Stimulated activated naive B cell treated with anti-CD40 and anti-IgM and Interleukin-4, amounts not matched to agents 10 μg/mL and 1 μg/mL and 100 μg/mL, for 72 hours (primary cell): ENCODE results near the gene MAP2K5.

ENCODE experiments used
- ATAC-seq, 2 donors: fragments of 150-1000 bp; cut with Tn5 transposase; replicated peaks; 2 replicates each; pipeline ENCODE4 v1.10.0; 2021; ENCODE audit warnings: moderate library complexity in 1 of 2
- DNase-seq: peaks from one replicate; pipeline ENCODE4 v3.0.0; 2021
- H3K27ac Mint-ChIP-seq: one replicate; pipeline ENCODE4 v1.8.0; 2022; ENCODE audit warnings: mild to moderate bottlenecking, mixed read lengths
- H3K27me3 Mint-ChIP-seq, 2 donors: one replicate each; pipeline ENCODE4 v1.8.0; 2022; ENCODE audit warnings: mixed read lengths in 2 of 2
- H3K36me3 Mint-ChIP-seq, 2 donors: one replicate each; pipeline ENCODE4 v1.8.0; 2022; ENCODE audit warnings: mixed read lengths in 2 of 2, mild to moderate bottlenecking in 1 of 2
- H3K4me1 Mint-ChIP-seq, 2 donors: one replicate each; pipeline ENCODE4 v1.8.0; 2022; ENCODE audit warnings: mixed read lengths in 2 of 2, mild to moderate bottlenecking in 1 of 2
- H3K4me3 Mint-ChIP-seq, 2 donors: one replicate each; pipeline ENCODE4 v1.8.0; 2022; ENCODE audit warnings: mild to moderate bottlenecking in 2 of 2, mixed read lengths in 2 of 2, moderate library complexity in 1 of 2
- H3K9me3 Mint-ChIP-seq, 2 donors: one replicate each; pipeline ENCODE4 v1.8.0; 2022; ENCODE audit warnings: mixed read lengths in 2 of 2, mild to moderate bottlenecking in 1 of 2

Gene MAP2K5

GRCh38 chr15:67820122-67820991, 277.9 kb downstream of the MAP2K5 start:
- peak overlapping the region; percentile 87 for H3K27ac Mint-ChIP-seq
- H3K27me3 Mint-ChIP-seq, result peaks cover 83% of the 10 kb centered on the region in 2 donors
- ATAC-seq (no peak), DNase-seq (no peak)
- H3K4me1 Mint-ChIP-seq, result peaks cover 32 to 57% of the 10 kb centered on the region in 2 donors
- H3K9me3 Mint-ChIP-seq, result peaks cover 0 to 7% of the 10 kb centered on the region in 2 donors
- peak overlapping the region; percentile 51 to 70 for H3K4me3 Mint-ChIP-seq
- H3K36me3 Mint-ChIP-seq, result peaks cover 10 to 17% of the 10 kb centered on the region in 2 donors

- H3K4me3 Mint-ChIP-seq, result peak overlapping the region; percentile 51 to 70
- DNase-seq, result no peak
- ATAC-seq, result peak in 1 of 2 donors; percentile 22
- H3K4me1 Mint-ChIP-seq, result peaks cover 39 to 66% of the 10 kb centered on the region in 2 donors
- peaks cover 10 to 18% of the 10 kb centered on the region in 2 donors for H3K36me3 Mint-ChIP-seq
- H3K27me3 Mint-ChIP-seq, result peaks cover 91 to 92% of the 10 kb centered on the region in 2 donors
- peak overlapping the region; percentile 90 for H3K27ac Mint-ChIP-seq
- peaks cover 4 to 6% of the 10 kb centered on the region in 2 donors for H3K9me3 Mint-ChIP-seq
Observed at GRCh38 chr15:67820992-67821783, 278.7 kb downstream of the MAP2K5 start.

GRCh38 chr15:67821784-67822440, 279.4 kb downstream of the MAP2K5 start:
- H3K9me3 Mint-ChIP-seq, result peaks cover 4 to 8% of the 10 kb centered on the region in 2 donors
- peaks cover 90 to 92% of the 10 kb centered on the region in 2 donors for H3K27me3 Mint-ChIP-seq
- H3K27ac Mint-ChIP-seq, result peak overlapping the region; percentile 90
- H3K4me1 Mint-ChIP-seq, result peaks cover 42 to 70% of the 10 kb centered on the region in 2 donors
- DNase-seq, result no peak
- H3K4me3 Mint-ChIP-seq, result peak overlapping the region; percentile 51 to 70
- no peak for ATAC-seq
- peaks cover 13 to 21% of the 10 kb centered on the region in 2 donors for H3K36me3 Mint-ChIP-seq

GRCh38 chr15:67822537-67823313, 280.2 kb downstream of the MAP2K5 start:
- peak overlapping the region; percentile 51 to 62 for H3K4me3 Mint-ChIP-seq
- ATAC-seq, result peak; percentile 12 to 28

GRCh38 chr15:67823314-67824196, 281.1 kb downstream of the MAP2K5 start:
- ATAC-seq (peak; percentile 8 to 15), DNase-seq (no peak)
- Mint-ChIP-seq H3K9me3 (peaks cover 4 to 8% of the 10 kb centered on the region in 2 donors), H3K27me3 (peaks cover 79 to 83% of the 10 kb centered on the region in 2 donors), H3K36me3 (peaks cover 15 to 25% of the 10 kb centered on the region in 2 donors), H3K4me3 (peak overlapping the region; percentile 85 to 88), H3K27ac (peak overlapping the region; percentile 94), H3K4me1 (peaks cover 43 to 76% of the 10 kb centered on the region in 2 donors)

More at GRCh38 chr15:67822537-67823313, 280.2 kb downstream of the MAP2K5 start:
- Mint-ChIP-seq H3K4me1 (peaks cover 42 to 70% of the 10 kb centered on the region in 2 donors), H3K27me3 (peaks cover 82 to 84% of the 10 kb centered on the region in 2 donors), H3K36me3 (peaks cover 13 to 21% of the 10 kb centered on the region in 2 donors), H3K27ac (peak overlapping the region; percentile 85), H3K9me3 (peaks cover 4 to 8% of the 10 kb centered on the region in 2 donors)
- no peak for DNase-seq

- Mint-ChIP-seq H3K4me3 (peak overlapping the region; percentile 85 to 88), H3K27me3 (peaks cover 79 to 84% of the 10 kb centered on the region in 2 donors), H3K9me3 (peaks cover 4 to 8% of the 10 kb centered on the region in 2 donors), H3K4me1 (peaks cover 47 to 83% of the 10 kb centered on the region in 2 donors), H3K27ac (peak overlapping the region; percentile 94), H3K36me3 (peaks cover 15 to 29% of the 10 kb centered on the region in 2 donors)
- DNase-seq (no peak), ATAC-seq (no peak)
Observed at GRCh38 chr15:67824197-67824968, 281.9 kb downstream of the MAP2K5 start.

- ATAC-seq (no peak), DNase-seq (no peak)
- peaks cover 4 to 8% of the 10 kb centered on the region in 2 donors for H3K9me3 Mint-ChIP-seq
- H3K27ac Mint-ChIP-seq, result peak within 1 kb of the TSS; percentile 95
- H3K27me3 Mint-ChIP-seq, result peaks cover 75 to 81% of the 10 kb centered on the region in 2 donors
- peaks cover 46 to 83% of the 10 kb centered on the region in 2 donors for H3K4me1 Mint-ChIP-seq
- H3K36me3 Mint-ChIP-seq, result peaks cover 15 to 29% of the 10 kb centered on the region in 2 donors
- peak within 1 kb of the TSS; percentile 85 to 88 for H3K4me3 Mint-ChIP-seq
Observed at GRCh38 chr15:67824976-67825880, 282.7 kb downstream of the MAP2K5 start, which contains the start of gene SKOR1. TSS of gene SKOR1 (plus strand) at chr15:67825509. CDS start at chr15:67825603, 94 bp downstream.

- peak overlapping the region; percentile 67 to 76 for H3K4me3 Mint-ChIP-seq
- H3K27me3 Mint-ChIP-seq, result peaks cover 75 to 81% of the 10 kb centered on the region in 2 donors
- peaks cover 15 to 26% of the 10 kb centered on the region in 2 donors for H3K36me3 Mint-ChIP-seq
- H3K9me3 Mint-ChIP-seq, result peaks cover 4 to 8% of the 10 kb centered on the region in 2 donors
- peaks cover 42 to 77% of the 10 kb centered on the region in 2 donors for H3K4me1 Mint-ChIP-seq
- peak overlapping the region; percentile 95 for H3K27ac Mint-ChIP-seq
- DNase-seq, result no peak
- ATAC-seq, result no peak
Observed at GRCh38 chr15:67825881-67826716, 283.6 kb downstream of the MAP2K5 start.

GRCh38 chr15:67826717-67827561, 284.4 kb downstream of the MAP2K5 start:
- Mint-ChIP-seq H3K4me3 (peak overlapping the region in 1 of 2 donors; percentile 28), H3K27me3 (peaks cover 75 to 81% of the 10 kb centered on the region in 2 donors), H3K36me3 (peaks cover 10 to 22% of the 10 kb centered on the region in 2 donors), H3K4me1 (peaks cover 36 to 70% of the 10 kb centered on the region in 2 donors), H3K27ac (no peak overlapping the region), H3K9me3 (peaks cover 4 to 6% of the 10 kb centered on the region in 2 donors)
- no peak for ATAC-seq
- no peak for DNase-seq
